CD4-positive, alpha-beta T cell (primary cell): ENCODE data around the gene PAFAH1B2. TPM values are rescaled to one million over a fixed set of nuclear protein-coding genes. Genes with fewer than 3 reads are reported as not detected.

Experiments used
- ATAC-seq: fragments of 200-7000 bp; cut with Tn5 transposase; one replicate; pipeline ENCODE4 v1.10.0; 2022; ENCODE audit warnings: mild to moderate bottlenecking; ENCODE audit not compliant: poor library complexity
- CTCF ChIA-PET: fragments of 350-600 bp; sonication (Branson Sonifier 250); formaldehyde crosslinking; loops from one replicate; lab custom pipeline; 2021; ENCODE audit warnings: antibody characterized with exemption, inconsistent platforms; lab: Charles Lee
- POLR2A ChIA-PET: fragments of 350-600 bp; sonication (Branson Sonifier 250); formaldehyde crosslinking; loops from one replicate; lab custom pipeline; 2021; ENCODE audit warnings: antibody characterized with exemption, inconsistent platforms; lab: Charles Lee
- DNase-seq, 14 experiments: peaks; one replicate each; pipeline ENCODE4 v3.0.0-alpha.2; 2013 to 2020; ENCODE audit warnings: mixed read lengths in 2 of 14
- H3K27ac ChIP-seq, 2 donors: one replicate each; pipeline versions ENCODE4 v1.5.1 to v1.7.0; 2013; ENCODE audit warnings: low read length in 2 of 2, low read depth in 1 of 2, mild to moderate bottlenecking in 1 of 2
- H3K27me3 ChIP-seq, 2 experiments: 1 replicate in 1 of 2; 2 replicates in 1 of 2; pipeline versions ENCODE4 v1.6.1 to v1.7.0; 2013; ENCODE audit warnings: low read length in 2 of 2, control low read depth in 1 of 2, mild to moderate bottlenecking in 1 of 2, moderate library complexity in 1 of 2; ENCODE audit not compliant: insufficient read depth in 2 of 2, control insufficient read depth in 1 of 2
- H3K36me3 ChIP-seq: one replicate; pipeline ENCODE4 v1.6.1; 2013; ENCODE audit warnings: low read length, control low read depth; ENCODE audit not compliant: insufficient read depth
- H3K4me1 ChIP-seq: one replicate; pipeline ENCODE4 v1.6.1; 2013; ENCODE audit warnings: low read length, control low read depth; ENCODE audit not compliant: insufficient read depth
- H3K4me3 ChIP-seq: one replicate; pipeline ENCODE4 v1.5.1; 2013; ENCODE audit warnings: mild to moderate bottlenecking, low read length, moderate library complexity
- H3K9me3 ChIP-seq, 2 experiments: 1 replicate in 1 of 2; 2 replicates in 1 of 2; pipeline versions ENCODE4 v1.6.1 to v1.7.0; 2013; ENCODE audit warnings: low read length in 2 of 2, mild to moderate bottlenecking in 2 of 2, control low read depth in 1 of 2, moderate library complexity in 1 of 2; ENCODE audit not compliant: control insufficient read depth in 1 of 2, insufficient read depth in 1 of 2
- H3K27ac Mint-ChIP-seq: one replicate; pipeline ENCODE4 v1.8.0; 2020; ENCODE audit warnings: mixed read lengths
- H3K27me3 Mint-ChIP-seq: one replicate; pipeline ENCODE4 v1.8.0; 2021; ENCODE audit warnings: mixed read lengths
- H3K36me3 Mint-ChIP-seq: one replicate; pipeline ENCODE4 v1.8.0; 2021; ENCODE audit warnings: low read depth, mixed read lengths
- H3K4me1 Mint-ChIP-seq: one replicate; pipeline ENCODE4 v1.8.0; 2021; ENCODE audit warnings: low read depth, mixed read lengths
- H3K4me3 Mint-ChIP-seq: one replicate; pipeline ENCODE4 v1.8.0; 2020; ENCODE audit warnings: mild to moderate bottlenecking, mixed read lengths
- H3K9me3 Mint-ChIP-seq: one replicate; pipeline ENCODE4 v1.8.0; 2020; ENCODE audit warnings: mixed read lengths
- intact Hi-C, 2 experiments: fragments of 100-400 bp; cut with DNase I in 1 of 2; cut with micrococcal nuclease in 1 of 2; formaldehyde crosslinking; loops; one replicate each; pipeline versions ENCODE4 v1.15.1 to v1.9.0; 2023 to 2025; cut with DNase I, micrococcal nuclease
- polyA plus RNA-seq, 2 donors: library from polyadenylated mRNA; unstranded; fragments of 120-200 nt; gene quantifications; one replicate each; pipeline ENCODE4 v1.2.1, GENCODE V29; 2013
- total RNA-seq, 174 experiments: library from RNA in 2 of 174; stranded (reverse) in 2 of 174; gene quantifications; one replicate each; pipeline ENCODE4 v1.2.3 and lab custom pipeline; 2021 to 2026
- TF ChIP-seq, protein P1 (sequence below): fragments of 200-600 bp; IDR thresholded peaks from one replicate; pipeline ENCODE4 v1.8.0; 2022; ENCODE audit warnings: antibody characterized with exemption, mild to moderate bottlenecking

Gene PAFAH1B2
- 10 to 100 TPM; 44.3 to 45.6 TPM for total RNA-seq
- 20.0 TPM for polyA plus RNA-seq (2013, experiment 1 of 2)
- 19.6 TPM for polyA plus RNA-seq (2013, experiment 2 of 2)
- total RNA-seq (lab: John Stamatoyannopoulos, UW), result 56.6 to 221 (median 146) reads per million in 172 experiments

DNA sequence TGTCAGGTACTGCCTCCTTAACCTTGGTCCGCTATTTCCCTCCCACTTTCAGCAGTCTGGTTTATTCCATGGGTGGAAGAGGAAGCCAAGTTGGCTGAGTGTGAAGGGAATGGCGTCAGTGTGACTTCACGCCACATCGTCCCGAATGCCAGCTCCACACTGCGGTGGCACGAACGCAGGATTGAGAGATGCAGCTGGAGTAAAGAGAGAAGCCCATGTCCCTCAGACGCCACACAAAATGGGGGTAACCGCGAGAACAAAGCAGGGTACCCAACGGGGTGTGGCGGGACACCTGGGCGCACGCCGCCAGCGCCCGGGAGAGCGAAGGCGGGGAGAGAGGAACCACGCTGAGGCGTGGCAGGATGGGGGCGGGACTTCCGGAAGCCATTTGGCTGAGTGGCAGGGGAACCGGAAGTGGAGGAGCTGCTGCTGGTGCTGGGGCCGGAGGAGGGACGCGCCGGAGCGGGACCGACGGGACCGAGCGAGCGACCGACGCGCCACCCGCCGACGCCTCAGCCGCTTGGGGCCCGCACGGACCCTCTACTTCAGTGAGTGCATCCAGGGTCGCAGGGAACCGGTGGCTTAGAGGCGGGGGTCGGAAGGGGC is at the start of gene PAFAH1B2:
TSS of gene PAFAH1B2 (plus strand) at position 417 of the 606 bp plus-strand sequence. CDS start 8,161 bp downstream, outside the sequence.
- ChIA-PET POLR2A (interaction anchor here (0.6 to 2.8 kb wide), 23 partner anchors 12 to 1428 kb away, joined by 3 to 60 read pairs (median 5); partner anchors contain the start of genes ARCN1, BUD13, CEP164 and PCSK7), CTCF (interaction anchor here (0.7 to 1.3 kb wide), 3 partner anchors 82 to 361 kb away, joined by 3 to 4 read pairs (median 3); partner anchors contain the start of gene APOA5)
- Histone ChIP-seq H3K4me3 (peak within 1 kb of the TSS; percentile 96), H3K9me3 (no peaks in the 10 kb centered on the region), H3K36me3 (peaks cover 18% of the 10 kb centered on the region), H3K27me3 (no peaks in the 10 kb centered on the region), H3K4me1 (peaks cover 41% of the 10 kb centered on the region), H3K27ac (peak within 1 kb of the TSS; percentile 61 to 74)
- Mint-ChIP-seq H3K27ac (peak within 1 kb of the TSS; percentile 95), H3K9me3 (no peaks in the 10 kb centered on the region), H3K4me3 (peak within 1 kb of the TSS; percentile 98), H3K27me3 (no peaks in the 10 kb centered on the region), H3K36me3 (peaks cover 44% of the 10 kb centered on the region), H3K4me1 (peaks cover 45% of the 10 kb centered on the region)
- ATAC-seq (peak; percentile 88), DNase-seq (peak; percentile 88 to 98 (median 94))
- intact Hi-C loops, result loop anchor here (2.0 to 10.0 kb wide), 3 partner anchors 33 to 181 kb away; partner anchors contain the start of genes CEP164 (in 1 of the 2) and SIDT2 (in 1 of the 2)
- TF ChIP-seq, protein P1, sequence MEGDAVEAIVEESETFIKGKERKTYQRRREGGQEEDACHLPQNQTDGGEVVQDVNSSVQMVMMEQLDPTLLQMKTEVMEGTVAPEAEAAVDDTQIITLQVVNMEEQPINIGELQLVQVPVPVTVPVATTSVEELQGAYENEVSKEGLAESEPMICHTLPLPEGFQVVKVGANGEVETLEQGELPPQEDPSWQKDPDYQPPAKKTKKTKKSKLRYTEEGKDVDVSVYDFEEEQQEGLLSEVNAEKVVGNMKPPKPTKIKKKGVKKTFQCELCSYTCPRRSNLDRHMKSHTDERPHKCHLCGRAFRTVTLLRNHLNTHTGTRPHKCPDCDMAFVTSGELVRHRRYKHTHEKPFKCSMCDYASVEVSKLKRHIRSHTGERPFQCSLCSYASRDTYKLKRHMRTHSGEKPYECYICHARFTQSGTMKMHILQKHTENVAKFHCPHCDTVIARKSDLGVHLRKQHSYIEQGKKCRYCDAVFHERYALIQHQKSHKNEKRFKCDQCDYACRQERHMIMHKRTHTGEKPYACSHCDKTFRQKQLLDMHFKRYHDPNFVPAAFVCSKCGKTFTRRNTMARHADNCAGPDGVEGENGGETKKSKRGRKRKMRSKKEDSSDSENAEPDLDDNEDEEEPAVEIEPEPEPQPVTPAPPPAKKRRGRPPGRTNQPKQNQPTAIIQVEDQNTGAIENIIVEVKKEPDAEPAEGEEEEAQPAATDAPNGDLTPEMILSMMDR, result no peak

GRCh38 chr11:117094776-117095175 is 49.3 kb upstream of the PAFAH1B2 start:
- peaks cover 8% of the 10 kb centered on the region for H3K36me3 ChIP-seq
- no peaks in the 10 kb centered on the region for H3K9me3 Mint-ChIP-seq
- TF ChIP-seq, protein P1, result no peak
- H3K36me3 Mint-ChIP-seq, result peaks cover 39% of the 10 kb centered on the region
- H3K9me3 ChIP-seq, result no peaks in the 10 kb centered on the region
- H3K27me3 ChIP-seq, result no peaks in the 10 kb centered on the region
- intact Hi-C loops, result loop anchor here in 1 of 2 experiments (5.0 kb wide), 1 partner anchor 57 kb away; no protein-coding TSS in a partner anchor
- H3K27ac ChIP-seq, result peak overlapping the region in 1 of 2 donors; percentile 93
- H3K4me3 ChIP-seq, result peak overlapping the region; percentile 89
- H3K4me3 Mint-ChIP-seq, result peak overlapping the region; percentile 99
- peaks cover 86% of the 10 kb centered on the region for H3K4me1 Mint-ChIP-seq
- POLR2A ChIA-PET, result interaction anchor here (0.6 to 2.2 kb wide), 9 partner anchors 11 to 374 kb away, joined by 3 to 8 read pairs (median 4); partner anchors contain the start of genes APOA5 and ZPR1
- H3K27ac Mint-ChIP-seq, result peak overlapping the region; percentile 96
- ATAC-seq (no peak), DNase-seq (peak in 3 of 14 experiments; percentile 15 to 33 (median 28))
- no peaks in the 10 kb centered on the region for H3K27me3 Mint-ChIP-seq
- H3K4me1 ChIP-seq, result peaks cover 53% of the 10 kb centered on the region
- CTCF ChIA-PET, result interaction anchor here (0.5 to 1.6 kb wide), 5 partner anchors 11 to 171 kb away, joined by 3 to 6 read pairs (median 3); no protein-coding TSS in a partner anchor
